ENCODE data around the gene FNDC3B. TPM values are rescaled to one million over a fixed set of nuclear protein-coding genes. Genes with fewer than 3 reads are reported as not detected.
A peak's percentile ranks its signal among the peaks of the same experiment; 100 is the strongest.

FNDC3B gene
- total and polyA plus RNA-seq, 7 donors = 16.2 to 93.9 (median 50.3) TPM

GRCh38 chr3:172346161-172346560 lies 306.8 kb downstream of the FNDC3B start:
- TF ChIP-seq CTCF (IDR thresholded peaks at IDR 0.05) (no peak), POLR2A (IDR thresholded peaks at IDR 0.05) (no peak), EP300 (IDR thresholded peaks at IDR 0.05) (no peak), POLR2AphosphoS5 (IDR thresholded peaks at IDR 0.05) (no peak)
- Histone ChIP-seq H3K4me1 (no peaks in the 10 kb centered on the region), H3K27me3 (no peaks in the 10 kb centered on the region), H3K27ac (no peak overlapping the region), H3K36me3 (peaks cover 8 to 97% (median 43%) of the 10 kb centered on the region in 4 donors), H3K4me3 (no peak overlapping the region), H3K9me3 (no peaks in the 10 kb centered on the region)
- no peak for DNase-seq
- 76 to 81% methylated on average over 3 of the region's 3 CpGs for WGBS, 2 donors
- intact Hi-C loops (cut with DNase I) = no loop called here

GRCh38 chr3:172347895-172348679 lies 308.7 kb downstream of the FNDC3B start:
- intact Hi-C loops (cut with DNase I) = no loop called here
- WGBS, 2 donors = 77 to 84% methylated on average over 3 of the region's 3 CpGs
- Histone ChIP-seq H3K9me3 (no peaks in the 10 kb centered on the region), H3K36me3 (peaks cover 8 to 90% (median 47%) of the 10 kb centered on the region in 4 donors), H3K27ac (no peak overlapping the region), H3K4me1 (no peaks in the 10 kb centered on the region), H3K27me3 (no peaks in the 10 kb centered on the region), H3K4me3 (no peak overlapping the region)
- no peak for DNase-seq
- TF ChIP-seq EP300 (IDR thresholded peaks at IDR 0.05) = no peak
- no peak for TF ChIP-seq CTCF (IDR thresholded peaks at IDR 0.05)
- TF ChIP-seq POLR2AphosphoS5 (IDR thresholded peaks at IDR 0.05) = no peak
- no peak for TF ChIP-seq POLR2A (IDR thresholded peaks at IDR 0.05)

GRCh38 chr3:172351895-172352466 lies 312.6 kb downstream of the FNDC3B start:
- 90 to 91% methylated on average over 9 of the region's 9 CpGs for WGBS, 2 donors
- Histone ChIP-seq H3K27me3 (no peaks in the 10 kb centered on the region), H3K9me3 (no peaks in the 10 kb centered on the region), H3K4me3 (no peak overlapping the region), H3K27ac (no peak overlapping the region), H3K36me3 (peaks cover 8 to 69% (median 34%) of the 10 kb centered on the region in 4 donors), H3K4me1 (peaks cover 0 to 14% (median 13%) of the 10 kb centered on the region in 4 donors)
- intact Hi-C loops (cut with DNase I) = no loop called here
- no peak for TF ChIP-seq POLR2A (IDR thresholded peaks at IDR 0.05)
- no peak for TF ChIP-seq POLR2AphosphoS5 (IDR thresholded peaks at IDR 0.05)
- TF ChIP-seq CTCF (IDR thresholded peaks at IDR 0.05) = no peak
- no peak for TF ChIP-seq EP300 (IDR thresholded peaks at IDR 0.05)
- no peak for DNase-seq

GRCh38 chr3:172352786-172353185 lies 313.4 kb downstream of the FNDC3B start:
- 95 to 96% methylated on average over 10 of the region's 10 CpGs for WGBS, 2 donors
- TF ChIP-seq POLR2A (IDR thresholded peaks at IDR 0.05) = no peak
- Histone ChIP-seq H3K36me3 (peaks cover under 1 to 64% (median 26%) of the 10 kb centered on the region in 4 donors), H3K9me3 (no peaks in the 10 kb centered on the region), H3K27me3 (no peaks in the 10 kb centered on the region), H3K27ac (no peak overlapping the region), H3K4me3 (no peak overlapping the region), H3K4me1 (peaks cover 0 to 14% (median 13%) of the 10 kb centered on the region in 4 donors)
- no peak for DNase-seq
- intact Hi-C loops (cut with DNase I) = no loop called here

GRCh38 chr3:172354931-172355499 lies 315.6 kb downstream of the FNDC3B start:
- H3K27me3 ChIP-seq = no peaks in the 10 kb centered on the region
- intact Hi-C loops (cut with DNase I) = no loop called here
- no peak overlapping the region for H3K4me3 ChIP-seq
- no peaks in the 10 kb centered on the region for H3K9me3 ChIP-seq
- 92 to 97% methylated on average over 3 of the region's 3 CpGs for WGBS, 2 donors
- DNase-seq = no peak
- peaks cover 0 to 49% (median 18%) of the 10 kb centered on the region in 4 donors for H3K36me3 ChIP-seq
- TF ChIP-seq POLR2AphosphoS5 (IDR thresholded peaks at IDR 0.05) = no peak
- H3K4me1 ChIP-seq = peaks cover 0 to 14% (median 13%) of the 10 kb centered on the region in 4 donors
- peak overlapping the region in 1 of 4 donors; percentile 42 for H3K27ac ChIP-seq
